PC-3 (cell line): ENCODE results near the gene PTPRA. TPM values are rescaled to one million over a fixed set of nuclear protein-coding genes. Genes with fewer than 3 reads are reported as not detected.

ENCODE experiments used
- ATAC-seq: fragments of 200-7000 bp; cut with Tn5 transposase; 2 replicates; pipeline ENCODE4 v1.9.1; 2020; ENCODE audit warnings: mild to moderate bottlenecking, moderate library complexity
- BruUV-seq: library from RNA; stranded (reverse); fragments of 400-500 nt; replicated peaks from 2 replicates; lab custom pipeline; 2021; lab: Mats Ljungman, UMichigan
- CTCF ChIA-PET: fragments of 300-600 bp; sonication (Branson Sonifier 250); formaldehyde crosslinking; loops from one replicate; lab custom pipeline; 2022; ENCODE audit warnings: antibody characterized with exemption; lab: Charles Lee
- POLR2A ChIA-PET: fragments of 300-600 bp; sonication (Branson Sonifier 250); formaldehyde crosslinking; loops from one replicate; lab custom pipeline; 2022; ENCODE audit warnings: antibody characterized with exemption; ENCODE audit not compliant: unreplicated experiment; lab: Charles Lee
- DNase-seq: peaks from one replicate; pipeline ENCODE4 v3.0.0-alpha.2; 2015
- H2AFZ ChIP-seq: fragments of 300-600 bp; sonication (generic); 2 replicates; pipeline ENCODE4 v1.6.0; 2016; ENCODE audit warnings: antibody characterized with exemption, low read length
- H3F3A ChIP-seq: fragments of 300-600 bp; sonication (generic); one replicate; pipeline ENCODE4 v1.6.0; 2017; ENCODE audit warnings: antibody characterized with exemption, low read length, control low read depth, mild to moderate bottlenecking; ENCODE audit not compliant: unreplicated experiment
- H3K27ac ChIP-seq: fragments of 300-600 bp; sonication (generic); 2 replicates; pipeline ENCODE4 v1.5.1; 2016; ENCODE audit warnings: mild to moderate bottlenecking, low read length
- H3K27me3 ChIP-seq: fragments of 300-600 bp; sonication (generic); 2 replicates; pipeline ENCODE4 v1.6.1; 2016; ENCODE audit warnings: low read length, mixed read lengths
- H3K36me3 ChIP-seq: fragments of 300-600 bp; sonication (generic); 2 replicates; pipeline ENCODE4 v1.6.1; 2016; ENCODE audit warnings: low read depth, mixed run types, low read length, mixed read lengths
- H3K4me1 ChIP-seq: fragments of 300-600 bp; sonication (generic); 2 replicates; pipeline ENCODE4 v1.5.1; 2016; ENCODE audit warnings: low read length; ENCODE audit not compliant: insufficient read depth
- H3K4me2 ChIP-seq: fragments of 300-600 bp; sonication (generic); 2 replicates; pipeline ENCODE4 v1.6.0; 2016; ENCODE audit warnings: low read length
- H3K4me3 ChIP-seq: fragments of 300-600 bp; sonication (generic); 2 replicates; pipeline ENCODE4 v1.5.1; 2016; ENCODE audit warnings: mild to moderate bottlenecking, low read length, mixed read lengths
- H3K79me2 ChIP-seq: fragments of 300-600 bp; sonication (generic); 2 replicates; pipeline ENCODE4 v1.6.1; 2017; ENCODE audit warnings: low read length, mixed read lengths
- H3K9ac ChIP-seq: fragments of 300-600 bp; sonication (generic); 2 replicates; pipeline ENCODE4 v1.6.0; 2016; ENCODE audit warnings: mild to moderate bottlenecking, low read length
- H3K9me2 ChIP-seq: fragments of 300-600 bp; sonication (generic); replicated peaks from 2 replicates; pipeline ENCODE4 v1.6.1; 2016; ENCODE audit warnings: mixed run types, low read length, mixed read lengths
- H3K9me3 ChIP-seq: fragments of 300-600 bp; sonication (generic); 2 replicates; pipeline ENCODE4 v1.6.1; 2016; ENCODE audit warnings: low read length, mixed read lengths
- H4K20me1 ChIP-seq: fragments of 300-600 bp; sonication (generic); 2 replicates; pipeline ENCODE4 v1.6.1; 2016; ENCODE audit warnings: low read length, mixed read lengths
- CTCF ChIP-seq: fragments of 300-600 bp; sonication (generic); conservative IDR thresholded peaks from 2 replicates; pipeline ENCODE4 v1.5.1; 2017; ENCODE audit warnings: antibody characterized with exemption, low read depth, mild to moderate bottlenecking, low read length
- EZH2 ChIP-seq: fragments of 300-600 bp; sonication (generic); IDR thresholded peaks from one replicate; pipeline ENCODE4 v1.6.1; 2017; ENCODE audit warnings: antibody characterized with exemption, mild to moderate bottlenecking, low read length; ENCODE audit not compliant: unreplicated experiment
- EZH2phosphoT487 ChIP-seq: fragments of 300-600 bp; sonication (generic); IDR thresholded peaks from 2 replicates; pipeline ENCODE4 v1.6.1; 2018; ENCODE audit warnings: mild to moderate bottlenecking, antibody characterized with exemption, low read length, borderline replicate concordance
- intact Hi-C: fragments of 100-400 bp; cut with micrococcal nuclease; formaldehyde crosslinking; loops from 2 replicates; pipeline ENCODE4 v1.9.0; 2023
- total RNA-seq: library from RNA; depleted of rRNA; stranded (reverse); fragments of >200 nt; gene quantifications from 2 replicates; pipeline ENCODE4 v1.2.3, GENCODE V29; 2014

PTPRA gene
- total RNA-seq, 1 experiment from 2014 or later: 35.0 TPM

GRCh38 chr20:3040086-3040485 is 166.8 kb downstream of the PTPRA start:
- Histone ChIP-seq H4K20me1 (no peaks in the 10 kb centered on the region), H3K9me3 (no peaks in the 10 kb centered on the region), H3K9me2 (no peaks in the 10 kb centered on the region), H3K4me1 (peaks cover 13% of the 10 kb centered on the region), H3K36me3 (peaks cover 12% of the 10 kb centered on the region; the same call in 1 of the 2 replicates), H2AFZ (no peak overlapping the region), H3K27ac (no peak overlapping the region), H3K79me2 (no peaks in the 10 kb centered on the region), H3K27me3 (no peaks in the 10 kb centered on the region), H3K4me3 (no peak overlapping the region), H3K9ac (no peak overlapping the region), H3F3A (no peaks in the 10 kb centered on the region), H3K4me2 (no peak overlapping the region)
- intact Hi-C loops: no loop called here
- BruUV-seq: no TSS peak
- TF ChIP-seq EZH2phosphoT487 (no peak), CTCF (no peak), EZH2 (no peak)
- CTCF ChIA-PET: no interaction called here
- ATAC-seq (no peak), DNase-seq (no peak)
- POLR2A ChIA-PET: no interaction called here

GRCh38 chr20:3041854-3042409 is 168.7 kb downstream of the PTPRA start:
- no TSS peak for BruUV-seq
- DNase-seq: no peak
- peak overlapping the region; percentile 24; the same call in 1 of the 2 replicates for H3K4me2 ChIP-seq
- CTCF ChIA-PET: no interaction called here
- H3K9ac ChIP-seq: no peak overlapping the region
- no peak overlapping the region for H2AFZ ChIP-seq
- peaks cover 4% of the 10 kb centered on the region; the same call in 1 of the 2 replicates for H4K20me1 ChIP-seq
- ATAC-seq: no peak
- no peaks in the 10 kb centered on the region for H3K9me2 ChIP-seq
- no peaks in the 10 kb centered on the region for H3F3A ChIP-seq
- H3K36me3 ChIP-seq: peaks cover 11% of the 10 kb centered on the region; the same call in 1 of the 2 replicates
- intact Hi-C loops: no loop called here
- POLR2A ChIA-PET: no interaction called here
- no peak overlapping the region for H3K4me3 ChIP-seq
- no peaks in the 10 kb centered on the region for H3K9me3 ChIP-seq
- H3K27ac ChIP-seq: no peak overlapping the region
- H3K79me2 ChIP-seq: peaks cover 10% of the 10 kb centered on the region
- H3K4me1 ChIP-seq: peaks cover 15% of the 10 kb centered on the region
- TF ChIP-seq EZH2phosphoT487 (no peak), CTCF (no peak), EZH2 (no peak)
- H3K27me3 ChIP-seq: no peaks in the 10 kb centered on the region

GRCh38 chr20:3042625-3043024 is 169.3 kb downstream of the PTPRA start:
- TF ChIP-seq CTCF (no peak), EZH2phosphoT487 (no peak)
- no peak overlapping the region for H3K4me3 ChIP-seq
- no TSS peak for BruUV-seq
- H3K36me3 ChIP-seq: peaks cover 10% of the 10 kb centered on the region
- H2AFZ ChIP-seq: no peak overlapping the region
- ChIA-PET CTCF (no interaction called here), POLR2A (no interaction called here)
- H3K9me3 ChIP-seq: no peaks in the 10 kb centered on the region
- no peak overlapping the region for H3K9ac ChIP-seq
- H3F3A ChIP-seq: no peaks in the 10 kb centered on the region
- intact Hi-C loops: no loop called here
- H3K4me1 ChIP-seq: peaks cover 18% of the 10 kb centered on the region
- no peaks in the 10 kb centered on the region for H3K27me3 ChIP-seq
- H3K79me2 ChIP-seq: peaks cover 17% of the 10 kb centered on the region
- H3K4me2 ChIP-seq: no peak overlapping the region
- no peak for DNase-seq
- no peak for ATAC-seq
- H4K20me1 ChIP-seq: peaks cover 6% of the 10 kb centered on the region
- H3K27ac ChIP-seq: no peak overlapping the region
- no peaks in the 10 kb centered on the region for H3K9me2 ChIP-seq
